IMR-90 (cell line): ENCODE data around the gene CGGBP1. TPM values are rescaled to one million over a fixed set of nuclear protein-coding genes. Genes with fewer than 3 reads are reported as not detected.

Experiments used
- ATAC-seq: fragments of 200-7000 bp; cut with Tn5 transposase; 2 replicates; pipeline ENCODE4 v1.9.1; 2020; ENCODE audit warnings: low read depth, mild to moderate bottlenecking, moderate library complexity
- BruUV-seq: library from RNA; stranded (reverse); fragments of 400-500 nt; replicated peaks from 2 replicates; lab custom pipeline; 2021; lab: Mats Ljungman, UMichigan
- CTCF ChIA-PET: fragments of 300-600 bp; formaldehyde crosslinking; extraction: SDS; loops from one replicate; lab custom pipeline; 2021; ENCODE audit warnings: antibody characterized with exemption; lab: Yijun Ruan, JAX
- POLR2A ChIA-PET: fragments of 300-600 bp; sonication (Branson Sonifier 250); formaldehyde crosslinking; loops from one replicate; lab custom pipeline; 2022; ENCODE audit warnings: antibody characterized with exemption; ENCODE audit not compliant: unreplicated experiment; lab: Charles Lee
- DNase-seq: peaks from one replicate; pipeline ENCODE4 v3.0.0; 2013
- H2AFZ ChIP-seq: replicated peaks from 2 replicates; pipeline ENCODE3; 2013; ENCODE audit warnings: low read length, mild to moderate bottlenecking; ENCODE audit not compliant: poor library complexity
- H2AK5ac ChIP-seq: 2 replicates; pipeline ENCODE4 v1.6.1; 2013; ENCODE audit warnings: low read depth, low read length, inconsistent platforms
- H2AK9ac ChIP-seq: replicated peaks from 2 replicates; pipeline ENCODE3; 2013; ENCODE audit warnings: mild to moderate bottlenecking, low read depth, low read length, moderate library complexity; ENCODE audit not compliant: poor library complexity
- H2BK120ac ChIP-seq: 2 replicates; pipeline ENCODE4 v1.6.1; 2013; ENCODE audit warnings: low read depth, low read length, inconsistent platforms
- H2BK15ac ChIP-seq: 3 replicates; pipeline ENCODE4 v1.6.1; 2013; ENCODE audit warnings: low read depth, low read length, inconsistent platforms
- H2BK20ac ChIP-seq: 2 replicates; pipeline ENCODE4 v1.6.1; 2013; ENCODE audit warnings: low read depth, mild to moderate bottlenecking, inconsistent platforms, low read length, moderate library complexity
- H2BK5ac ChIP-seq: 2 replicates; pipeline ENCODE4 v1.6.1; 2013; ENCODE audit warnings: mild to moderate bottlenecking, low read depth, low read length, inconsistent platforms; ENCODE audit not compliant: poor library complexity, severe bottlenecking
- H3K14ac ChIP-seq: replicated peaks from 2 replicates; pipeline ENCODE4 v1.6.1; 2013; ENCODE audit warnings: low read depth, low read length, inconsistent platforms
- H3K18ac ChIP-seq: 2 replicates; pipeline ENCODE4 v1.6.1; 2013; ENCODE audit warnings: low read depth, low read length, control low read depth
- H3K23ac ChIP-seq: 2 replicates; pipeline ENCODE4 v1.6.1; 2013; ENCODE audit warnings: low read depth, low read length, inconsistent platforms
- H3K27ac ChIP-seq: 2 replicates; pipeline ENCODE4 v1.5.1; 2013; ENCODE audit warnings: mild to moderate bottlenecking, control low read depth, low read length; ENCODE audit not compliant: insufficient read depth
- H3K27me3 ChIP-seq: 2 replicates; pipeline ENCODE4 v1.6.1; 2013; ENCODE audit warnings: low read length; ENCODE audit not compliant: control insufficient read depth, insufficient read depth
- H3K36me3 ChIP-seq: 2 replicates; pipeline ENCODE4 v1.6.1; 2013; ENCODE audit warnings: low read length, mixed read lengths; ENCODE audit not compliant: control insufficient read depth, insufficient read depth
- H3K4ac ChIP-seq: 2 replicates; pipeline ENCODE4 v1.6.1; 2013; ENCODE audit warnings: low read depth, low read length, inconsistent platforms
- H3K4me1 ChIP-seq: 2 replicates; pipeline ENCODE4 v1.6.1; 2013; ENCODE audit warnings: low read length, mixed read lengths; ENCODE audit not compliant: control insufficient read depth, insufficient read depth
- H3K4me2 ChIP-seq: 2 replicates; pipeline ENCODE4 v1.6.1; 2013; ENCODE audit warnings: low read depth, mild to moderate bottlenecking, control low read depth, low read length, moderate library complexity
- H3K4me3 ChIP-seq: 2 replicates; pipeline ENCODE4 v1.5.1; 2013; ENCODE audit warnings: low read depth, mild to moderate bottlenecking, control low read depth, low read length, moderate library complexity; ENCODE audit not compliant: insufficient read depth
- H3K56ac ChIP-seq: 2 replicates; pipeline ENCODE4 v1.6.1; 2013; ENCODE audit warnings: low read length, inconsistent platforms; ENCODE audit not compliant: insufficient read depth; ENCODE audit errors: extremely low read depth
- H3K79me1 ChIP-seq, 2 experiments: 2 replicates each; pipeline ENCODE4 v1.6.1; 2013; ENCODE audit warnings: low read length in 2 of 2, inconsistent platforms in 1 of 2, low read depth in 1 of 2
- H3K9ac ChIP-seq: 2 replicates; pipeline ENCODE4 v1.6.1; 2013; ENCODE audit warnings: low read depth, low read length, control low read depth
- H3K9me1 ChIP-seq: 2 replicates; pipeline ENCODE4 v1.6.1; 2013; ENCODE audit warnings: low read length, inconsistent platforms; ENCODE audit not compliant: insufficient read depth
- H3K9me3 ChIP-seq: 2 replicates; pipeline ENCODE4 v1.6.1; 2013; ENCODE audit warnings: low read length; ENCODE audit not compliant: control insufficient read depth, insufficient read depth
- H4K20me1 ChIP-seq: 2 replicates; pipeline ENCODE4 v1.6.1; 2013; ENCODE audit warnings: low read length, inconsistent platforms; ENCODE audit not compliant: insufficient read depth
- H4K5ac ChIP-seq: 2 replicates; pipeline ENCODE4 v1.6.1; 2013; ENCODE audit warnings: mild to moderate bottlenecking, low read depth, low read length, control low read depth
- H4K8ac ChIP-seq, 2 experiments: 2 replicates each; pipeline ENCODE4 v1.6.1; 2013; ENCODE audit warnings: low read depth in 2 of 2, low read length in 2 of 2, control low read depth in 1 of 2, inconsistent platforms in 1 of 2
- H4K91ac ChIP-seq: 2 replicates; pipeline ENCODE4 v1.6.1; 2013; ENCODE audit warnings: low read depth, low read length, inconsistent platforms; ENCODE audit not compliant: insufficient read depth
- BHLHE40 ChIP-seq: fragments of 150-350 bp; IDR thresholded peaks from 2 replicates; pipeline ENCODE4 v1.6.1; 2016; ENCODE audit warnings: mild to moderate bottlenecking, low read depth, low read length
- MAFK ChIP-seq: IDR thresholded peaks from 2 replicates; pipeline ENCODE4 v1.6.1; 2012; ENCODE audit warnings: low read depth, low read length, improper control_type of control experiment
- MAZ ChIP-seq: IDR thresholded peaks from 2 replicates; pipeline ENCODE4 v1.6.1; 2012; ENCODE audit warnings: low read depth, mild to moderate bottlenecking, low read length, improper control_type of control experiment, moderate library complexity, borderline replicate concordance
- NFE2L2 ChIP-seq: fragments of 150-350 bp; IDR thresholded peaks from 2 replicates; pipeline ENCODE4 v1.6.1; 2016; ENCODE audit warnings: low read depth, mild to moderate bottlenecking, low read length
- RAD21 ChIP-seq: IDR thresholded peaks from 2 replicates; pipeline ENCODE4 v1.6.1; 2012; ENCODE audit warnings: low read length, improper control_type of control experiment
- RCOR1 ChIP-seq: IDR thresholded peaks from 2 replicates; pipeline ENCODE4 v1.6.1; 2012; ENCODE audit warnings: mild to moderate bottlenecking, low read length, improper control_type of control experiment; ENCODE audit not compliant: insufficient replicate concordance
- SMC3 ChIP-seq: fragments of 150-350 bp; IDR thresholded peaks from 2 replicates; pipeline ENCODE4 v1.6.1; 2016; ENCODE audit warnings: low read depth, mild to moderate bottlenecking, antibody characterized with exemption, low read length, moderate library complexity
- USF2 ChIP-seq: fragments of 150-350 bp; IDR thresholded peaks from 2 replicates; pipeline ENCODE4 v1.6.1; 2017; ENCODE audit warnings: mild to moderate bottlenecking, antibody characterized with exemption, low read length, low read depth
- WGBS, 2 experiments: methylation state at CpG; one replicate each; pipeline versions ENCODE4 v1.1.5 to v1.1.7; 2013; ENCODE audit warnings: missing lambda C conversion rate in 2 of 2; ENCODE audit not compliant: insufficient read length in 1 of 2; ENCODE audit errors: extremely low coverage in 2 of 2; 5-methylcytosine and 5-hydroxymethylcytosine counted together
- dilution Hi-C: fragments of 300-500 bp; cut with HindIII; formaldehyde crosslinking; loops from one replicate; pipeline ENCODE4 v1.14.3; 2018; ENCODE audit warnings: low sequenced_read_pairs; ENCODE audit not compliant: unreplicated experiment
- in situ Hi-C: fragments of 300-500 bp; cut with MboI; formaldehyde crosslinking; loops from 3 replicates; pipeline ENCODE4 v1.14.3; 2019; ENCODE audit warnings: low sequenced_read_pairs, inconsistent platforms, mixed read lengths
- intact Hi-C: fragments of 100-400 bp; cut with micrococcal nuclease; formaldehyde crosslinking; loops from 2 replicates; pipeline ENCODE4 v1.10.0; 2022
- polyA plus RNA-seq, 3 experiments: library from polyadenylated mRNA; depleted of rRNA; stranded (reverse); fragments of >200 nt; gene quantifications; 2 replicates each; pipeline ENCODE4 v1.2.3, GENCODE V29; 2012; ENCODE audit warnings: low replicate concordance in 1 of 3
- total RNA-seq: library from RNA; depleted of rRNA; stranded (reverse); fragments of >200 nt; gene quantifications from 2 replicates; pipeline ENCODE4 v1.2.3, GENCODE V29; 2012
- TF ChIP-seq, protein P1 (sequence below): fragments of 150-350 bp; IDR thresholded peaks from 2 replicates; pipeline ENCODE4 v1.6.1; 2016; ENCODE audit warnings: low read depth, mild to moderate bottlenecking, low read length, moderate library complexity, borderline replicate concordance
- TF ChIP-seq, protein P2 (sequence below): conservative IDR thresholded peaks from 2 replicates; pipeline ENCODE4 v1.5.1; 2012; ENCODE audit warnings: mild to moderate bottlenecking, low read depth, low read length, improper control_type of control experiment

Gene CGGBP1
- total and polyA plus RNA-seq, 2 of the 4 experiments (the other 2 are of a cell fraction), result 42.1 to 47.7 TPM

- no peak overlapping the region for H2BK15ac ChIP-seq
- H4K91ac ChIP-seq, result no peak overlapping the region
- no peaks in the 10 kb centered on the region for H3K36me3 ChIP-seq
- H3K4me3 ChIP-seq, result no peak overlapping the region
- no peak overlapping the region for H3K27ac ChIP-seq
- no peak overlapping the region for H4K5ac ChIP-seq
- no peak overlapping the region for H3K23ac ChIP-seq
- H3K56ac ChIP-seq, result no peak overlapping the region
- no peak overlapping the region for H3K18ac ChIP-seq
- H3K4me1 ChIP-seq, result no peaks in the 10 kb centered on the region
- no peak overlapping the region for H4K8ac ChIP-seq
- no peak overlapping the region for H2AK5ac ChIP-seq
- no peak overlapping the region for H3K14ac ChIP-seq
- H3K27me3 ChIP-seq, result no peaks in the 10 kb centered on the region
- no peak overlapping the region for H2BK20ac ChIP-seq
- dilution Hi-C loops, result no loop called here
- CTCF ChIA-PET, result no interaction called here
- no peak overlapping the region for H2BK5ac ChIP-seq
- H3K79me1 ChIP-seq, result no peaks in the 10 kb centered on the region
- no peak overlapping the region for H3K4me2 ChIP-seq
- H3K4ac ChIP-seq, result no peak overlapping the region
- no peaks in the 10 kb centered on the region for H3K9me3 ChIP-seq
- ATAC-seq (no peak), DNase-seq (no peak)
- no peak overlapping the region for H2AK9ac ChIP-seq
- H3K9me1 ChIP-seq, result no peaks in the 10 kb centered on the region
- intact Hi-C loops, result no loop called here
- no peak overlapping the region for H2AFZ ChIP-seq
- no TSS peak for BruUV-seq
- in situ Hi-C loops, result no loop called here
- POLR2A ChIA-PET, result no interaction called here
- H2BK120ac ChIP-seq, result no peak overlapping the region
- no peak overlapping the region for H3K9ac ChIP-seq
- WGBS, 2 experiments, result no CpG with 5 or more reads among the region's 3 CpGs
- TF ChIP-seq NFE2L2 (no peak), RCOR1 (no peak), MAZ (no peak), MAFK (no peak), RAD21 (no peak), BHLHE40 (no peak), USF2 (no peak), SMC3 (no peak)
- TF ChIP-seq, protein P1, sequence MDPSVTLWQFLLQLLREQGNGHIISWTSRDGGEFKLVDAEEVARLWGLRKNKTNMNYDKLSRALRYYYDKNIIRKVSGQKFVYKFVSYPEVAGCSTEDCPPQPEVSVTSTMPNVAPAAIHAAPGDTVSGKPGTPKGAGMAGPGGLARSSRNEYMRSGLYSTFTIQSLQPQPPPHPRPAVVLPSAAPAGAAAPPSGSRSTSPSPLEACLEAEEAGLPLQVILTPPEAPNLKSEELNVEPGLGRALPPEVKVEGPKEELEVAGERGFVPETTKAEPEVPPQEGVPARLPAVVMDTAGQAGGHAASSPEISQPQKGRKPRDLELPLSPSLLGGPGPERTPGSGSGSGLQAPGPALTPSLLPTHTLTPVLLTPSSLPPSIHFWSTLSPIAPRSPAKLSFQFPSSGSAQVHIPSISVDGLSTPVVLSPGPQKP, result no peak
- TF ChIP-seq, protein P2, sequence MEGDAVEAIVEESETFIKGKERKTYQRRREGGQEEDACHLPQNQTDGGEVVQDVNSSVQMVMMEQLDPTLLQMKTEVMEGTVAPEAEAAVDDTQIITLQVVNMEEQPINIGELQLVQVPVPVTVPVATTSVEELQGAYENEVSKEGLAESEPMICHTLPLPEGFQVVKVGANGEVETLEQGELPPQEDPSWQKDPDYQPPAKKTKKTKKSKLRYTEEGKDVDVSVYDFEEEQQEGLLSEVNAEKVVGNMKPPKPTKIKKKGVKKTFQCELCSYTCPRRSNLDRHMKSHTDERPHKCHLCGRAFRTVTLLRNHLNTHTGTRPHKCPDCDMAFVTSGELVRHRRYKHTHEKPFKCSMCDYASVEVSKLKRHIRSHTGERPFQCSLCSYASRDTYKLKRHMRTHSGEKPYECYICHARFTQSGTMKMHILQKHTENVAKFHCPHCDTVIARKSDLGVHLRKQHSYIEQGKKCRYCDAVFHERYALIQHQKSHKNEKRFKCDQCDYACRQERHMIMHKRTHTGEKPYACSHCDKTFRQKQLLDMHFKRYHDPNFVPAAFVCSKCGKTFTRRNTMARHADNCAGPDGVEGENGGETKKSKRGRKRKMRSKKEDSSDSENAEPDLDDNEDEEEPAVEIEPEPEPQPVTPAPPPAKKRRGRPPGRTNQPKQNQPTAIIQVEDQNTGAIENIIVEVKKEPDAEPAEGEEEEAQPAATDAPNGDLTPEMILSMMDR, result no peak
- no peaks in the 10 kb centered on the region for H4K20me1 ChIP-seq
Measured at GRCh38 chr3:88041005-88041404, 17.8 kb downstream of the CGGBP1 start.
